ENCODE results near the gene CUBN.

Gene CUBN

DNA sequence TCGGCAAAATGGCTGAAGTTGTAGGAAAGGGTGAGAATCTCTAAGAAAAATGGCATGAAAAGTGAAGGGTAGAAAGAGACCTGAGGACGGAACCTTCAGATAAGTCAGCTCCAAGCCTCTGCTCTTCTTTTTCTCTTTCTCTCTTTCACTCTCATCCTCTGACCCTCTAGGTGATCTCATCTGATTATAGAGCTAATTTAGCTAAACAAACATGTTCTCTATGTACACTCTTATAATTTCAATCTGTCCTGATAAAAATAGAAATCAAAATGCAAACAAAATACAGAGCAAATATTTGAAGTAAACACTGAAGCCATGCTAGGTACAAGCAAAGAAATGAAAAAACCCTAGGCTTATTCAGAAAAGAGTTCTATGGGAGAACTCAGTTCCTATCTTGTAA, 14.4 kb upstream of the CUBN start (continued):
- TF ChIP-seq ZEB2 (tag by site-specific recombination; IDR thresholded peaks at IDR 0.05) (no peak), REPIN1 (tag by site-specific recombination; IDR thresholded peaks at IDR 0.05; ENCODE audit: low read depth) (no peak), GLIS2 (tag by site-specific recombination; IDR thresholded peaks at IDR 0.05) (no peak)

GRCh38 chr10:17143055-17143690, 13.6 kb upstream of the CUBN start:
- H3K4me3 ChIP-seq (ENCODE audit: low read depth, low read length) = no peak overlapping the region
- H3K36me3 ChIP-seq (ENCODE audit: control insufficient read depth in 2 of 2, insufficient read depth in 1 of 2, low read length in 2 of 2) = no peaks in the 10 kb centered on the region
- TF ChIP-seq ZNF658 (tag by site-specific recombination; IDR thresholded peaks at IDR 0.05) (no peak), KLF9 (tag by site-specific recombination; IDR thresholded peaks at IDR 0.05; ENCODE audit: low read depth) (no peak), PRDM2 (tag by site-specific recombination; IDR thresholded peaks at IDR 0.05; ENCODE audit: borderline replicate concordance) (no peak), ZNF398 (tag by site-specific recombination; IDR thresholded peaks at IDR 0.05) (no peak), KLF1 (tag by site-specific recombination; IDR thresholded peaks at IDR 0.05) (no peak), ZNF76 (tag by site-specific recombination; IDR thresholded peaks at IDR 0.05; ENCODE audit: borderline replicate concordance, low read depth) (no peak), ZNF274 (IDR thresholded peaks at IDR 0.05; ENCODE audit: low read length) (no peak), ZNF274 (tag by site-specific recombination; IDR thresholded peaks at IDR 0.05; ENCODE audit: borderline replicate concordance) (no peak), ZBTB8A (tag by site-specific recombination; IDR thresholded peaks at IDR 0.05) (no peak)
- TF ChIP-seq, protein P1, sequence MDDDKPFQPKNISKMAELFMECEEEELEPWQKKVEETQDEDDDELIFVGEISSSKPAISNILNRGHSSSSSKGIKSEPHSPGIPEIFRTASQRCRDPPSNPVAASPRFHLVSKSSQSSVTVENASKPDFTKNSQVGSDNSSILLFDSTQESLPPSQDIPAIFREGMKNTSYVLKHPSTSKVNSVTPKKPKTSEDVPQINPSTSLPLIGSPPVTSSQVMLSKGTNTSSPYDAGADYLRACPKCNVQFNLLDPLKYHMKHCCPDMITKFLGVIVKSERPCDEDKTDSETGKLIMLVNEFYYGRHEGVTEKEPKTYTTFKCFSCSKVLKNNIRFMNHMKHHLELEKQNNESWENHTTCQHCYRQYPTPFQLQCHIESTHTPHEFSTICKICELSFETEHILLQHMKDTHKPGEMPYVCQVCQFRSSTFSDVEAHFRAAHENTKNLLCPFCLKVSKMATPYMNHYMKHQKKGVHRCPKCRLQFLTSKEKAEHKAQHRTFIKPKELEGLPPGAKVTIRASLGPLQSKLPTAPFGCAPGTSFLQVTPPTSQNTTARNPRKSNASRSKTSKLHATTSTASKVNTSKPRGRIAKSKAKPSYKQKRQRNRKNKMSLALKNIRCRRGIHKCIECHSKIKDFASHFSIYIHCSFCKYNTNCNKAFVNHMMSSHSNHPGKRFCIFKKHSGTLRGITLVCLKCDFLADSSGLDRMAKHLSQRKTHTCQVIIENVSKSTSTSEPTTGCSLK (tag by site-specific recombination; IDR thresholded peaks at IDR 0.05) = no peak
- no peak overlapping the region for H3K27ac ChIP-seq (ENCODE audit: extremely low read depth, low read depth, low read length)
- H3K4me1 ChIP-seq (ENCODE audit: control insufficient read depth, insufficient read depth, low read length) = peaks cover 4% of the 10 kb centered on the region
- POLR2A ChIA-PET = no interaction called here
- no peaks in the 10 kb centered on the region for H3K9me3 ChIP-seq (ENCODE audit: control insufficient read depth, insufficient read depth, low read depth, low read length)
- CTCF ChIA-PET = interaction anchor here (1.0 kb wide), 1 partner anchor 8 kb away, joined by 4 read pairs; no protein-coding TSS in a partner anchor
